GM18511 (cell line): ENCODE data around the gene CDK11B.
"Not testable (repeated sequence)": the region's sequence is repeated elsewhere in the genome, so short reads cannot be mapped to it uniquely, and the experiment has no call there.

Source experiments
- ATAC-seq: cut with Tn5 transposase; IDR thresholded peaks from one replicate; pipeline ENCODE4 v1.9.1; 2021; ENCODE audit warnings: mild to moderate bottlenecking, moderate library complexity; ENCODE audit not compliant: unreplicated experiment

The CDK11B gene

GRCh38 chr1:1683104-1683905, 24.5 kb upstream of the CDK11B start:
- no peak for ATAC-seq

DNA sequence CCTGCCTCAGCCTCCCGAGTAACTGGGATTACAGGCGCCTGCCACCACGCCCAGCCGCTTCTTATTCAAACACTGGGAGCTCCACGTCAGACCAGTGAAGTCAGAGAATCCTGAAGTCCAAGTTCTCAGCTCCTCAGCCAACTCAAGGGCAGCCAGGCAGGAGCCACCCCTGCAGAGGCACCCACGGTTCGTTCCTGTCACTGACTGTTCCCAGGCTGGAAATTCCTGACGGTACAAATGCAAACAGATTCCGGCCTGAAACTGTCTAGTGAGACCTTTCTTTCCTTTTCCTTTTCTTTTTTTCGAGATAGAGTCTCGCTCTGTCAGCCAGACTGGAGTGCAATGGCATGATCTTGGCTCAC, 22.1 kb upstream of the CDK11B start:
- ATAC-seq: no peak

- no peak for ATAC-seq
Measured at GRCh38 chr1:1680031-1680911, 21.5 kb upstream of the CDK11B start.

- ATAC-seq: peak; percentile 5
Measured at GRCh38 chr1:1678581-1679380, 20.0 kb upstream of the CDK11B start.

DNA sequence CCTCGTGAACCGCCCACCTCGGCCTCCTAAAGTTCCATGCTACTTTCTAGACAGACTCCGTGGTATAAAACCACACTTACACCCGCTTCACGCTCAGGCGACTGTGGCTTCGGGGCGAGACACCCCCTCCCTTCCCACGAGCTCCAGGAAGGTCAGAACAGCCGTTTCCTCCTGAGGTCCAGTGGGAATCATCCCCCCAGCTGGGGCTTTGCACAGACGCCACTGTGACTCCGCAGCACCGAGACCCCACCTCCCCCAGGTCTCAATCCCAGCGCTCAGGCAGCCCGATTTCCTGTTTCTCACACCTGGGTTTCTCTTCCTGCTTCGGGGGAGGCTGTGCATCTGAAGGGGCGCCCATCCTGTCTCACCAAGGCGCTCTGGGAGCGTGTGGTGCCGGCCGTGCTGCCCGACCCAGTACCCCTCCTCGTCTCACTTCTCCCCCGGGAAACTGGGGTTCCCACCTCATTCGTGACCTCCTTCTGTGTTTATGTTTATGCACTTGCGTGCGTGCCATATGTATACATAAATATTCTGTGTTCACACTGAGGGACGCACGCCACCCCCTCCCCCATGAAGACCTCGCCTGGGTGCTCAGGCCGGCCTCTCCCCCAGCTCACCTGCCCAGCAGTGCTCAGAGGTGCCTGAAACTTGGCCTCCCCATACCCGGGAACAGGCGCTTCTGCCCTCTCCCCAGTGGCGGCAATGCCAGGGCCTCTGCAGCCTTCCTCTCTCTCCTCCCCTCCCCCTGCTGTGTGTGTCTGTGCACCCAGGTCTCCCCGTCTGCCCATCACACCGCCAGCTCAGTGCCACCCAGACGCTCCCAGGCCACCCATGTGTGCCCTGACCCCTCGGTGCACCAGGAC, 19.1 kb upstream of the CDK11B start:
- ATAC-seq: peak; percentile 77

GRCh38 chr1:1676087-1676486, 17.3 kb upstream of the CDK11B start:
- not testable (repeated sequence) for ATAC-seq

GRCh38 chr1:1675218-1675617, 16.4 kb upstream of the CDK11B start:
- not testable (repeated sequence) for ATAC-seq

DNA sequence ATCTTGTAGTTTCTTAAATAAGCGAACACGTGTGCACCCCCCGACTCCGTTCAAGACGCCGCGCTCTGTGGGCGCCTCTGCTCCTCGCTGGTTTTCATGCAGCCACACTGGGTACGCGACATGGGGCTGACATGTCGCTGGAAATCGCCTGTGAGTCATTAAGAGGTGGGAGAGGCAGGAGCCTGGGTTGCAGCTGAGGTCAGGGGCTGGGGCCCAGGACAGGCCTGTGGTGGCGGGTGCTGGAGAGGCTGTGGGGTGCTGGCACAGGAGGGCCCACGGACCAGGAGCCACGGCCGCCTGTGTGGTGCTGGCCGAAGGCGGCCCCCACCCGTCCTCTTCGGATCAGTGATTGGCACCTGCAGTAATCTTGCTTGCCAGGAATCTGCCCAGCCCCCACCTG, 16.0 kb upstream of the CDK11B start:
- ATAC-seq: not testable (repeated sequence)

GRCh38 chr1:1672181-1672965, 13.6 kb upstream of the CDK11B start:
- ATAC-seq: no peak

GRCh38 chr1:1671365-1672119, 12.7 kb upstream of the CDK11B start:
- ATAC-seq: no peak

DNA sequence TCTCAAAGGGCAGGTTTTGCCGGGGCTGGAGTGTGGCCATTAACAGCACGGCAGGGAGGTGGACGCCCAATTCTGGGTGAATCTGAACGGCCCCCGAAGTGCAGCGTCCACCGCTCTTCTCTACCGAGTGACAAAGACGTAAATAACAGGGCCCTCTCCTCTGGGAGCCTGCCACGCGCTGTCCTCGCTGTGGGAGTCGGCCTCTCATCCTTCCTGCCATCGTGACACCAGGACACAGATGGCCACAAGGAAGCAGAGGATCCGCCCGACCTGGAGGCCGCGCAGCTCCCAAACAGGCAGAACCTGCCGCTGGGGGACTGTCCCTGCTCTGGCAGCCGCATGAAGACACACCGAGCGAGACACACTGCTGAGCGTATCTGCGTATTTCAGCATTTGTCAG, 12.1 kb upstream of the CDK11B start:
- no peak for ATAC-seq

- no peak for ATAC-seq
Measured at GRCh38 chr1:1669468-1670440, 10.9 kb upstream of the CDK11B start.

DNA sequence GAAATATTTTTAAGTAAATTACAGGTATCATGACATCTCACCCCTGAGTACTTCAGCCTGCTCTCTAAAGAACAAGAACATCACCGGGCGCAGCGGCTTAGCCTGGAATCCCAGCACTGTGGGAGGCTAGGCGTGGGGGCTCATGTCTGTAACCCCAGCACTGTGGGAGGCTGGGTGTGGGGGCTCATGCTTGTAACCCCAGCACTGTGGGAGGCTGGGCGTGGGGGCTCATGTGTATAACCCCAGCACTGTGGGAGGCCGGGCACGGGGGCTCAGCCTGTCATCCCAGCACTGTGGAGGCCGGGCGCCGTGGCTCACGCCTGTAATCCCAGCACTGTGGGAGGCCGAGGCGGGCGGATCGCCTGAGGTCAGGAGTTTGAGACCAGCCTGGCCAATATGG, 7.7 kb upstream of the CDK11B start:
- ATAC-seq: no peak

DNA sequence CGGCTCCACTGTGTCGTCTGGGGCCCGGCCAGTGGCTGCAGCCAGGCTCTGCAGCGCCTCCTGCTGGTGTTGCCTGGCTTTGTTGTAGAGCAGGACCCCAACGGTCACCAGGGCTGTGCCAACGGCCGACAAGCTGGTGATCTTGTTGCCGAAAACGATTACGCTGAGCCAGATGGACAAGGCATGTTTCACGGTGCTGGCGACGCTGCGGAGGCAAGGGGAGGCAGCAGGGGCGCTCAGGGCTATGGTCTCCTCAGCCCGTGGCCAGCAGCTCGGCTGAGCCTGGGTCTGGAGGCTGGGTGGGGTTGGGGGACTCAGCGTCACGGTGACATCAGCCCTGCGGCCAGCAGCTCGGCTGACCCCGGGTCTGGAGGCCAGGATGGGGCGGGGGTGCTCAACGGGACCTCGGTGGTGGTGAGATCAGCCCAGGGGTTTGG, 7.0 kb upstream of the CDK11B start:
- no peak for ATAC-seq

DNA sequence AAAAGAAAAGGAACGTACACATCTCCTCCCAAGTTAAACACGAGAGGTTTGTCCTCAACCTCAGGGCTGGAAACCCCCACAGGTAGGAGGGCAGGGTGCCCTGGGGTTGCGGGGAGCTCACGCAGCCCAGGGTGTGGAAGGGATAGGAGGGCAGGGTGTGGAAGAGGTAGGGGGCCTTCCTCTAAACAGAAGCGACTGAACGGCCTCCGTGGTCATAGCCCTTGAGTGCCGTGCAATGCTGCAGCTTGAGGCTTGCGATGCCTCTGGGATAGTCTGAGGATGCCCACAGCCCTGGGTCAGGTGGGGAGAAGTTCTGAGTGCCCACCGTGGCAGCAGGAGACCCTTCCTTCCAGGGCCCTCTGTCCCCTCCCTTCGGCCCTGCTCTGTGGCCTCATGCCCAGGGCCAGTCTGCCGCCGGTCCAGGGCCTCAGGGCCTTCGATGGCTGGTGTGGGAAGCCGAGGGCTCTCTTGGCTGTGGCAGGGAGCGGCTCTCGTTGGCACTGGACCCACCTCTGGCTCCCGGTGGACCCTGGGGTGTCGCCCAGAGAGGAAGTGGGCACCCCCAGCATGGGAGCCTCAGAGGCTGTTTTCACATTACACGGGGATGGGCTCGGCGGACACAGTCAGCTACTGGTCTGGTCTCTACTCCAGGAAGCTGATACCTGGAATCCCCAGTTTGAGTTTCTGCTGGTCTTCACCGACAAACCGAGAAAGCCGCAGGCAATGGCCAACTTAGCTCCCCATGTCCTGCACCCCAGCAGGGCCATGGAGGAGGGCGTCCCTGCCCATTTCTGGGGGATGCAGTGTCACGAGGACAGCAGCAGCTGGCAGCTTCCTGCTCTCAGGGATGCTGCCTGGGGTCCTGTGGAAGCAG, 6.4 kb upstream of the CDK11B start:
- ATAC-seq: no peak

DNA sequence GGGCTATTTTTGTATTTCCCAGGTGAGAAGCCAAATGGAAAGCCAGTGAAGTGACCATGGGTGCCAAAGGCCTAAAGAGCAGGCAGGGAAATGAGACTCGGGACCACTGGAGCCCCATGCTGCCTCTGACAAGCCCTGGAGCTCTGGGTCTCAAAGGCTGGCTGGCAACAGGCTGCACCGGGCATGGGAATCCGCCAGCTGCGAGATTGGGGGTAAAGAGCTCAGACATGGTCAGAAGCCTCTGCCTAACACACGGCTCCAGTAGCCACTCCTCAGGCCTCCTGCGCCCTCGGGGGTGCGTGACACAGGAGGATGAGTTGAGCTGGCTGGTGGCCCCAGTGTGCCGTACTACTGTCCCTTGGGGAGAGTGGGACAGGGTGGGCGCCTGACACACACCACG, 5.5 kb upstream of the CDK11B start:
- not testable (repeated sequence) for ATAC-seq
